GM19025 (cell line): ENCODE results near the gene CYP51A1.
"Not testable (repeated sequence)": the region's sequence is repeated elsewhere in the genome, so short reads cannot be mapped to it uniquely, and the experiment has no call there.

Experiments used
- ATAC-seq: cut with Tn5 transposase; IDR thresholded peaks from one replicate; pipeline ENCODE4 v1.9.1; 2021; ENCODE audit warnings: mild to moderate bottlenecking, low read depth, moderate library complexity; ENCODE audit not compliant: unreplicated experiment

The CYP51A1 gene

DNA sequence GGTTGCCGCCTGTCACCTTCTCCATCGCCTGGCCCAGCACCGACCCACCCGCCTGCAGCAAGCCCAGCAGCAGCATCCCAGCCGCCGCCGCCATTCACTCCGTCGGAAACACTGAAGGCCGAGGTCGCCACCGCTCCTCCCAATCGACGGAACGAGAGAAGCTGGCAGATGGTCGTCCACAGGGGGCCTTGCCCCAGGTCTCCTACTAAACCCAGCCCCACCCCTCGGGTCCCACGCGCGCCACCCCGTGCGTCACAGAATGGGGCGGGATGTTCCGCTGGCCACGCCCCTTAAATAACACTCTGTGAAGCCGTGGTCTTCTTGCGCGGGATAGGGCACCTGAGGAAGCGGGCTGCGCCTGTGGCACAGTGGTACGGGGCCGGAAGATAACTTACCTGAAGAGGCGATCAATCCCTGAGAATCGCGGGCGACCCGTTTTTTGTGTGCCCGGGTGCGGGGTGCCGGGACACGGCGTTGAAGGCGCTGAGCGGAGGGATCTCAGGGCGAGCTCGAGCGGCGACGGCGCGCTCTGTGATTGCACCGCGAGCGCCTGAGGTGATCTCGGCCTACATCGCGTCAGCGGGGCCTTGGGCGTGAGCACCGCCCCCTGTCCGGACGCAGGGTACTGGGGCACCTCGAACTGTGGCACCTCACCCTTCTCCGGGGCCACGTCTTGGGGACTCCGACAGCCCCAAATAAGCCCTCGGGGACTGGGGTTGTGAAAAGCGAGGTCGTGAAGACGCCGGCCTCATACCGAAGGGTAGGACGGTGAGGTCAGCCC, at the start of gene CYP51A1:
TSS of gene CYP51A1 (minus strand) at position 207 of the 781 bp plus-strand sequence. CDS start at position 94, 113 bp downstream.
- ATAC-seq, result peak; percentile 89

DNA sequence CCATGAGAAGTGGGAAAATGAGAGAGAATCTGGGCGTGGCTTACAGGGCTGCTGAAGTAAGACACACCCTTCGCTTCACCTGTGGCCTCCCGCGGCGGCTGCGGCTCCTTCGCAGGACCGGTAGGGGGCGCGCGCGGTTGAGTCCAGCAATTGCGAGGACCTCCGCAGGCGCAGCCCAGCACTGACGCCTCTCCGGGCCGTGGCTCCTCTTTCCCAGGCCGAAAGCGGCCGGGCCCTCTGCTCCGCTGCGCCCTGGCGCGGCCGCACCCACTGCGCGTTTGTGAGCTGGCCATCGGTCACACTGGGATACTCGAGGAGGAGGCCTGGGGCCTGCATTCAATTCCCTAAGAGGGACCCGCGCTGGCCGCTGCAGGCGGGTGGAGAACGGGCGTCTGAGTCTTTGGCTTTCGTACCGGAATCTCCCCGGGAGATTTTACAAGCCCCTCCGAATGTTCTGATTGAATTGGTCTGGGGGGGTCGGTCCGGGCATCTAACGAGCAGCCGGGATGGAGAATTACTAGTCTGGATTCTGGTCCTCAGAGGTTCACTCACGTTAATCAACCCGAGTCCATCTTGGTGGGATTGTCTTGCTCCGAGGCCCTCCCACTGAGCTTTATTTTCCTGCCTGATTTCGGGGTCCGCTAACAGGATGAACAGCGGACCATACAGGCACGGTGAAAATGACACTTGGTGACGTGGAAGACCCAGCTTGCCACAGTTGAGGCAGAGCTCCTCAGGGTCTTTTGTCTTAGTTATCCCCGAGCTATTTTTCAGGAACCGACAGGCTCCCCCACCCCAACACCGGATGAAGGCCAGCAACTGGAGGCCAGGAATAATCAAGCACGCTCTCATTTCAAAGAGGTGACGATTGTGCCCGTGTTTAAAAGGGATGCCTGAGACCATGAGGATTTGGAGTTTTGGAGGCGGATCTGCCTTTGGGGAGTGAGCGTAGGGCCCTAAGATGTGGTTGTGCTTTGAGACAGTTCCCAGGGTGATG, 44.9 kb upstream of the CYP51A1 start, which contains the start of gene LRRD1:
TSS of gene LRRD1 (minus strand) at position 215 of the 997 bp plus-strand sequence. CDS start 13,940 bp downstream, outside the sequence.
- ATAC-seq, result peak; percentile 100

DNA sequence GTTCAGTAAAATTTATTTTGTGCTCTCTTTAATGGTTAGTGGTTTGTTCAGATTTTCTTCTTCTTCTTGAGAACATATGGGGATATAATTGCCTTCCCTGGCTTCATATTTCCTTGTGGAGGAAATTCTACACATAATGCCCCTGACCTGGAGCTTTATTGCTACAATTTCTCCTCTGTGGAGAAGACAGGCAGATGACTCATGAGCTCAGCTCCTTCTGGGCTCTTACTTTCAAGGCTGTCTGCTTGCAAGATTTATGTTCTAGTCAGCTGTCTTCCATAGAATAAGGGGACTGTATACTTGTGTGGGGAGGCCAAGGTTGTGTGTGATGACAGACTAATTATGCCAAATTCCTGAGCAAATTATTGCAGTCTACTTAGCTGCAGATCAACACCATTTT, 43.1 kb upstream of the CYP51A1 start:
- ATAC-seq, result no peak

DNA sequence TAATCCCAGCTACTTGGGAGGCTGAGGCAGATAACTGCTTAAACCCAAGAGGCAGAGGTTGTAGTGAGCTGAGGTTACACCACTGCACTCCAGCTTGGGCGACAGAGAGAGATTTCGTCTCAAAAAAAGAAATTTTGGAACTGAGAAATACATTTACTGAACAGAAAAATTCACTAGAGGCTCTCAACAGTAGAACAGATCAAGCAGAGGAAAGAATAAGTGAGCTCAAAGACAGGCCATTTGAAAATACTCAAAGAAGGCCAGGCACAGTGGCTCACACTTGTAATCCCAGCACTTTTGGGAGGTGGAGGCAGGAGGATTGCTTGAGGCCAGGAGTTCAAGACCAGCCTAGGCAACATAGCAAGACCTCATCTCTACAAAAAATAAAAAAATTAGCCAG, 35.3 kb upstream of the CYP51A1 start:
- not testable (repeated sequence) for ATAC-seq

DNA sequence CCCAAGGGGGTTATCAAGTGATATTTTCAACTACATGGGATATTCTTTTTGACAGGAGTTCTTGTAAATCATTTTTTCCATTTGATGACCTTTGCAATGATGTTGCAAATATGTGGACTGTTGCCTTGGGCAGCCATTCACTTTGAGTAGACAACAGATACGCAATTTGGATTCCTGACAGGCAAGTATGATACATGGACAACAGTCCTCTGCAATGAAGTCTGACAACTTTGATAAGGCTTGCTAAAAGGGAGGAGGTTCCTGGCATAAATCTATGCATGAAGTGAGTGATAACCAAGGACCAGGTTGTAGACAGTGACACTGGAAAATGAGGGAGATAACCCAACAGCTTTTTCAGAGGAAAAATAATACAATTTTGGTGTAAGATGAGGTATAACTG, 27.0 kb upstream of the CYP51A1 start:
- ATAC-seq, result no peak

DNA sequence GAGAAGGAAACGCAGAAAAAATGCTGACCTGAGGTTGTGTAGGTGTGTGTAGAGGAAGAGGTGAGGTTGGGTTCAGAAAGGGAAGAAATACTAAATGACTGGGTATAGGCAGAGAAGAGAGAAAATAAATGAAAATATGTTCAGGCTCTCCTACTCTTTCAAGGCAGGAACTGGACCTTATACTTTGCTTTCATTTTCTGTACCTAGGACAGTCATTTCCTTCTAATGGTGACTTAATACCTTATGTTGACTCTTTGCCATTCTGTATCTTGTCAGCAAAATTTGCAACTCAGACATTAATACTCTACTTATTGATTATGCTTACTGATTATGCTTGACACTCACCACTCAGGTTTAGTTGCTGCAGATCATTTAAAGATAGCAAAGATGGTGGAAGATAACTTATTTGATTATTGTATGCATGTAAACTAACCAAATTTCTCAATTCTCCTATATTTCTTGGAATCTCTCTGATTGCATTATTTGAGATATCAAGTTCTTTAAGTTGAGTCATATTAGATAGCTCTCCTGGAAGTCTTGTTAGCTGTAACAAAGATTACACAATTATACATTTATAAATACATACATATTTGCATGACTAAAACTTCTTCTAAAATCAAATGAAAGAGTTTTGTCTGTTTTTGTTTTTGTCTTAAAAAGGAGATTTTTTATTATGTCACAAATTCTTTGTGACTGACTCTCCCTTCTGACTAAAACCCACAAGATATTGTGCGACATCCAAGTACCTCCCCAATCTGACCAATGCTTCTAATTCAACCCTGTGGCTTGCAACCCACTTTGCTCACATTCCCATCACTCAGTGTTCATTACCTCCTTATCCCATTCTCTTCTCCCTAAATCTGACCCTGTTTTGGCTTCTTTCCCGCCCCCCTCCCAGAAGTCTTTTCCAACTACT, 24.6 kb upstream of the CYP51A1 start:
- peak; percentile 78 for ATAC-seq

DNA sequence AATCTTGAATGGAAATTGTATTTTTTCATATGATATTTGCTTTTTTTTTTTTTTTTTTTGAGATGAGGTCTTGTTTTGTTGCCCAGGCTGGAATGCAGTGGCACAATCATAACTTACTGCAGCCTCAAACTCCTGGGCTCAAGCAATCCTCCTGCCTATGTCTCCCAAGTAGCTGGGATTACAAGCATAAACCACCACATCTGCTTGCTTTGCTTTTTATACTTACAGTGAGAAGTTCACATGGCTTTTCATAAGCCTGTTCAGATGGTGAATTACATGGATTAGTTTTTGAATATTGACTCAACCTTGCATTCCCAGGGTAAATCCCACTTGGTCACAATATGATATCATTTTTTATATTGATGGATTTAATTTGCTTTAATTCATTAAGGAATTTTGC, 22.7 kb upstream of the CYP51A1 start:
- ATAC-seq, result no peak

DNA sequence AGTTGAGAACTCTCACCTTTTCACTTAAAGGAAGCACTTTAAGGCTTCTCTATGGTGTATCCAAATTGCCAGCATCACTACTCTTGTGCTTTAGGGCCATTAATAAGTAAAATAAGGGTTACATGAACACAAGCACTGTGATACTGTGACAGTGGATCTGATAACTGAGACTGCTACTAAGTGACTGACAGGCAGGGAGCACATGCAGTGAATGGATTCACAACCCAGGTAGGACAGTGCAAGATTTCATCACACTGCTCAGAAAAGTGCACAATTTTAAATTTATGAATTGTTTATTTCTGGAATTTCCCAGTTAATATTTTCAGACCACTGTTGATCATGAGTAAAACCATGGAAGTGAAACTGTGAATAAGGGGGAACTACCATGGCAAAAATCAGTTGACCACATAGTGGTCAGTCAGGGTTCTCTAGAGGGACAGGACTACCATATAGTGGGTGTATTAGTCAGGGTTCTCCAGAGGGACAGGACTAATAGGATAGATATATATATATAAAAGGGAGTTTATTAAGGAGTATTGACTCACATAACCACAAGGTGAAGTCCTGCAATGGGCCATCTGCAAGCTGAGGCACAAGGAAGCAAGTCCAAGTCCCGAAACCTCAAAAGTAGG, 20.9 kb upstream of the CYP51A1 start:
- ATAC-seq, result no peak

DNA sequence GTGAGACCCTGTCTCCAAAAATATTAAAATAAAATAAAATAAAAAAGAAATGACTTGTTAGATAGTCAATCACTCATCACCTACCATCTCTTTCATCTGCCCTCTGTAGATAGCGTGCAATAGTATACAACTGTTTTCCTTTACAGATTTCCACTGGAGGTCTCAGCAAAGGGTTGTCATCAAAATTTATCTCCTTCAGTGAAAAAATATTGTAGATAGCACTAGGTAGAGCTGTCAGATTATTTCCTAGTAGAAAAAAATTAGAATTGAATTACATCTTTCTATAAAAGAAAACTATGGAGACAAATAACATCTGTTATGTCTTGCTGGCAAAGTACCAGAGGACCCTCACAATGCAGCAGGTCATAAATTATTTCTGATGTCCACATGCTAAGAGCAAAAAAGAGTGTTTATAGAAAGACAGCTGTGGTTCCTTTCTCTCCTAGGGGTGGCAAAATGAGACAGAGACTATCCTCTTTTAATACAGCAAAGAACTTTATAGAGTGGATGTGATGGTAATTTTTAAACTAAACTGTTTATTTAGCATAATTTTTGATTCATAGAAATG, 16.3 kb upstream of the CYP51A1 start:
- no peak for ATAC-seq

DNA sequence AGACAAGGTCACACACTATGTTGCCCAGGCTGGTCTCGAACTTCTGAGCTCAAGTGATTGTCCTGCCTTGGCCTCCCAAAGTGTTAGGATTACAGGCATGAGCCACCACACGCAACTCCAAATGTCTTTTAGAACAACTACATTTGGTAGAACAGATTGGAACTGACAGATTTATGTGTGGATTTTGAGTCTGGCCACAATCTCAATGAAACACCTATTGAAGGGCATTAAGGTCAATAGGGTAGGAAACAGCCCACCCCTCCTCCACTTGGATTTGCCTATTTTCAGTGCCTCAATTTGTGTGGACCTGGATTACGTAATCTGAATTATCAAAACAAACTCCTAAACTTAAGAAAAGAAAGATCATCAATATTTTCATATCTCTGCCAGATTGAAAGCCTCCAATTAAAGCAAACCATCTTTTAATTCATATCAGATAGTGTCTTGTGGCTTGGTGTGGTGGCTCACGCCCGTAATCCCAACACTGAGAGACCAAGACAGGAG, 15.5 kb upstream of the CYP51A1 start:
- no peak for ATAC-seq

DNA sequence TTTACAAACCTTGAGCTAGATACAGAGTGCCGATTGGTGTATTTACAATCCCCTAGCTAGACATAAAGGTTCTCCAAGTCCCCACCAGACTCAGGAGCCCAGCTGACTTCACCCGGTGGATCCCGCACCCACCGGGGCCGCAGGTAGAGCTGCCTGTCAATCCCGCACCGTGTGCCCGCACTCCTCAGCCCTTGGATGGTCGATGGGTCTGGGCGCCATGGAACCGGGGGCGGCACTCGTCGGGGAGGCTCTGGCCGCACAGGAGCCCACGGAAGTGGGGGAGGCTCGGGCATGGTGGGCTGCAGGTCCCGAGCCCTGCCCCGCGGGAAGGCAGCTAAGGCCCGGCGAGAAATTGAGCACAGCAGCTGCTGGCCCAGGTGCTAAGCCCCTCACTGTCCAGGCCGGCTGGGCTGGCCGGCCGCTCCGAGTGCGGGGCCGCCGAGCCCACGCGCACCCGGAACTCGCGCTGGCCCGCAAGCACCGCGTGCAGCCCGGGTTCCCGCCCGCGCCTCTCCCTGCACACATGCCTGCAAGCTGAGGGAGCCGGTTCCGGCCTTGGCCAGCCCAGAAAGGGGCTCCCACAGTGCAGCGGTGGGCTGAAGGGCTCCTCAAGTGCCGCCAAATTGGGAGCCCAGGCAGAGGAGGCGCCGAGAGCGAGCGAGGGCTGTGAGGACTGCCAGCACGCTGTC, 9.1 kb upstream of the CYP51A1 start:
- not testable (repeated sequence) for ATAC-seq

DNA sequence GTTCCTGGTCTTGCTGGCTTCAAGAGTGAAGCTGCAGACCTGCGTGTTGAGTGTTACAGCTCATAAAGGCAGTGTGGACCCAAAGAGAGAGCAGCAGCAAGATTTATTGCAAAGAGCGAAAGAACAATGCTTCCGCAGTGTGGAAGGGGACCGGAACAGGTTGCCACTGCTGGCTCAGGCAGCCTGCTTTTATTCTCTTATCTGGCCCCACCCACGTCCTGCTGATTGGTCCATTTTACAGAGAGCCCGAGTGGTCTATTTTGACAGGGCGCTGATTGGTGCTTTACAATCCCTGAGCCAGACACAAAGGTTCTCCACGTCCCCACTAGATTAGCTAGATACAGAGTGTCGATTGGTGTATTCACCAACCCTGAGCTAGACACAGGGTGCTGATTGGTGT, 8.5 kb upstream of the CYP51A1 start:
- ATAC-seq, result not testable (repeated sequence)

DNA sequence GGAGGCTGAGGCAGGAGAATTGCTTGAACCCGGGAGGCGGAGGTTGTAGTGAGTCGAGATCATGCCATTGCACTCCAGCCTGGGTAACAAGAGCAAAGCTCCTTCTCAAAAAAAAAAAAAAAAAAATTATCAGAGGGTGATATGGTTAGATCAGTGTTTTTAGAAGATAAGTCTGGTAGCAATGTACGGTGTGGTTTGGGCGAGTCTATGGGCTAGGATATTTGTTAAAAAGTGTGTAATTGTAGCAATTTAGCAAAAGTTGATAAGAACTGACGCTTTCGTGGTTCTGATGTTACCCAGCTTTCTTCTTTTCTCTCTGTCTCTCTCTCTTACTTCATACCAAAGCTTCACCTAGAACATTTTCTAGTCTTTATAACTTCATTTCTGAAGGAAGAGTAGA, 6.9 kb upstream of the CYP51A1 start:
- no peak for ATAC-seq

DNA sequence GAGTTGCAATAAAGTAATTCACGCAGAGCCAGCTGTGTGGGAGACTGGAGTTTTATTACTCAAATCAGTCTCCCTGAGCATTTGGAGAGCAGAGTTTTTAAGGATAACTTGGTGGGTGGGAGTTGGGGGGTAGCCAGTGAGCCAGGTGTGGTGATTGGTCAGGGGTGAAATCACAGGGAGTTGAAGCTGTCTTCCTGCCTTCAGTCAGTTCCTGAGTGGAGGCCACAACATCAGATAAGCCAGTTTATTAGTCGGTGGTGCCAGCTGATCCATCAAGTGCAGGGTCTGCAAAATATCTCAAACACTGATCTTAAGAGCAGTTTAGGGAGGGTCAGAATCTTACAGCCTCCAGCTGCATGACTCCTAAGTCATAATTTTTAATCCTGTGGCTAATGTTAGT, 3.3 kb upstream of the CYP51A1 start:
- no peak for ATAC-seq

DNA sequence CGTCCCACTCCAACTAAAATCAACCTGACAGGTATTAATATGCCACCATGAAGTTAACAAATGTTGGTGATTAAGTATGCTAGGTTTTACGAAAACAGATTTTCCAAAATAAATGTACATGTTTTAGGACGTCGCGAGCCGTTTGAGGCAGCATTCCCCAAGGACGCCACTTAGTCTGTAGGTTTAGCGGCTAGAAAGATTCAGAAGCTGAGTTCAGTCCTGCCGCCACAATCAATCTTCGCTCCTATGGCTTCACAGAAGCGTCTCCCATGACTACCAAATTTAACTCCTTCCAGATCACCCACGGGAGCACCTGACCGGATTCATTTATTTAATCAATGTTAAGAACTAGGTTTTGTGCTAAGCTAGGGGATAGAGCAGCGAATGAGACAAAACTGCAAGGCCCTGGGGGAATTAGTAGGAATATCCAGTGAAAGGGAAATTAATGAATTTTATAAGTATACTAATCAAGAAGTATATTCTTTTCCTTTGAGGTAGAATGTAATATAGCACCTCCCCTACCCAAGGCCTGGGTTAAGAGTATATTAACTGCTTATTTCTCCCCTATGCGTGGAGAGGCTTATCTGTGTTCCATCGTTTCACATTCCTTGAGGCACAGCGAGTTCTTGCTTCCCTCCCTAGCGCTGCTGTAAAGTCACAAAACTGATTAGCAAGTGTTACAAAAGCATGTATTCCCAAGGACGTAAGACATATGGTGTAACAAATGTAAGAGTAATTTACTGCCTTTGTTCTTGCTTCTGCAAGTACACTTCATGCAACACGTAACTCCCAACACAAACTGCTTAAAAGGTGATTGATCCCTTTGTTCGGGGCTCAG, 994 bp upstream of the CYP51A1 start:
- no peak for ATAC-seq

DNA sequence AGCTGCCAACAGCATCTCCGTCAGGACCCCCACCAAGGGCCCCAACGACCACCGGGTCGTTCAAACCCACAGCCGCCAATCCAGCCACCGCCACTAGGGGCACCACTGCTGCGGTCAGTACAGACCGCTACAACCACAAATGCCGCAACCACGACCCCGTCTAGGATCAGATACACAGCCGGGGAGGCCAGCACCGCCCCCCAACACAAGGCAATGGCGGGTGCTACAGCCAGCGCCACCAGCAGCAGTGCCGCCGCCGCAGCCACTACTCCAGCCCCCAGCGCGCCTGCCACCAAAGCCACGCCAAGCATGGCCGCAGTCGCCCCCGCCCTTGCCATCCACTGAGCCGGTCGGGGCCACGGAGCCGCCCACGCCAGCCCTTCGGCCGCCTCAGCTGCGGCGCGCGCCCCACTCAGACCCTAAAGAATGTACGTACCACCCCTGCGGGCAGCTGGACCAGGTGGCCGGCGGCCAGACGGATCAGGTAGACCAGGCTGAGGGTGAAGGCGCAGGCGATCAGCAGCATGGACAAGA, 473 bp downstream of the CYP51A1 start:
- peak; percentile 27 for ATAC-seq

DNA sequence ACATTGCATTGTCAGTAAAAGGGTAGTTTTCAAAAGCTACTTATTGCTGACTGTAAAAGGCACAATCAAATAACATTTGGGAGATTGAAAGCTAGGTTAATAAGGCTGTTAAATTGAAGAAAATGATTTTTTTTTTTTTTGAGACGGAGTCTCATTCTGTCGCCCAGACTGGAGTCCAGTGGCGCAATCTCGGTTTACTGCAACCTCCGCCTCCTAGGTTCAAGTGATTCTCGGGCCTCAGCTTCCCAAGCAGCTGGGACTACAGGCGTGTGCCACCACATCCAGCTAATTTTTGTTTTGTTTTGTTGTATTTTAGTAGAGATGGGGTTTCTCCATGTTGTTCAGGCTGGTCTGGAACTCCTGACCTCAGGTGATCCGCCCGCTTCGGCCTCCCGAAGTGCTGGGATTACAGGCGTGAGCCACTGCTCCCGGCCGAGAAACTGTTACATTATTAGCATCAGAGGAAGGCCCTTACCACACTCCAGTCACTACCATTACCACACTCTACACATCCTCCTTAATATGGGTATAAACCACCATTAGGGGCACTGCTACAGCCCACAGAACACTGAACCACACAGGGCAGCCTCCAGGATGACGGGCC, 1.0 kb downstream of the CYP51A1 start:
- ATAC-seq, result peak; percentile 6
